Ishikawa (cell line): ENCODE measurements around the gene ABCG2.

Experiments
- CEBPB ChIP-seq: IDR thresholded peaks from 2 replicates; pipeline ENCODE4 v1.6.1; 2012
- CREB1 ChIP-seq: IDR thresholded peaks from 2 replicates; pipeline ENCODE4 v1.6.1; 2012; ENCODE audit warnings: low read depth
- EGR1 ChIP-seq: IDR thresholded peaks from 2 replicates; pipeline ENCODE4 v1.6.1; 2012
- EP300 ChIP-seq: IDR thresholded peaks from 2 replicates; pipeline ENCODE4 v1.6.1; 2012; ENCODE audit warnings: borderline replicate concordance
- FOXM1 ChIP-seq: IDR thresholded peaks from 2 replicates; pipeline ENCODE4 v1.6.1; 2012; ENCODE audit warnings: low read depth, borderline replicate concordance
- NFIC ChIP-seq: IDR thresholded peaks from 2 replicates; pipeline ENCODE4 v1.6.1; 2012
- RAD21 ChIP-seq: IDR thresholded peaks from 2 replicates; pipeline ENCODE4 v1.6.1; 2012; ENCODE audit warnings: low read depth
- TAF1 ChIP-seq: IDR thresholded peaks from 2 replicates; pipeline ENCODE4 v1.6.1; 2012; ENCODE audit warnings: low read depth, mild to moderate bottlenecking
- TCF12 ChIP-seq: IDR thresholded peaks from 2 replicates; pipeline ENCODE4 v1.6.1; 2012; ENCODE audit warnings: low read depth
- TEAD4 ChIP-seq: IDR thresholded peaks from 2 replicates; pipeline ENCODE4 v1.6.1; 2012
- YY1 ChIP-seq: IDR thresholded peaks from 2 replicates; pipeline ENCODE4 v1.6.1; 2012; ENCODE audit warnings: low read depth
- ZBTB7A ChIP-seq: IDR thresholded peaks from 2 replicates; pipeline ENCODE4 v1.6.1; 2012; ENCODE audit warnings: low read depth
- TF ChIP-seq, protein P1 (sequence below): IDR thresholded peaks from 2 replicates; pipeline ENCODE4 v1.6.1; 2012
- TF ChIP-seq, protein P2 (sequence below): IDR thresholded peaks from 2 replicates; pipeline ENCODE4 v1.6.1; 2012
- TF ChIP-seq, protein P3 (sequence below): IDR thresholded peaks from 2 replicates; pipeline ENCODE4 v1.6.1; 2012; ENCODE audit warnings: low read depth, mild to moderate bottlenecking

Gene ABCG2

DNA sequence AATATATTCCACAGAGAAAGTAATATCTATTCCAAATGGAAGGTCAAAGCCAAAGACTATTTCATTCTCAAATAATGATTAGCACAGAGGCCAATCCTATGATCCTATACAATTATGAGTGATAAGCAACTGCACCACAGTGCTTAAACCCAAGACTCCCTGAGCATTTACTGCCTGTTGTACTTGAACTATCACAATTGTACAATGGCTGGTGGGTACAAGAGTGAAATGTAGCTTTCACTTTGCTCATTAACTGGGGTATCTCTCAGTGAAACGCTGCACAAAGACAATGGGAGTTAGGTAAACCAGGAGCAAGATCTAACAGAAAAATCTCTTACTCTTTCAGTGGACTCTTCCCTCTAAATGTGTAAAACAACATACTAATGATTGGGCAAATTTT lies 24.3 kb downstream of the ABCG2 start:
- TF ChIP-seq CREB1 (no peak), YY1 (no peak), ZBTB7A (no peak), NFIC (no peak)
- TF ChIP-seq, protein P1, sequence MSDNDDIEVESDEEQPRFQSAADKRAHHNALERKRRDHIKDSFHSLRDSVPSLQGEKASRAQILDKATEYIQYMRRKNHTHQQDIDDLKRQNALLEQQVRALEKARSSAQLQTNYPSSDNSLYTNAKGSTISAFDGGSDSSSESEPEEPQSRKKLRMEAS, result no peak
- TF ChIP-seq, protein P2, sequence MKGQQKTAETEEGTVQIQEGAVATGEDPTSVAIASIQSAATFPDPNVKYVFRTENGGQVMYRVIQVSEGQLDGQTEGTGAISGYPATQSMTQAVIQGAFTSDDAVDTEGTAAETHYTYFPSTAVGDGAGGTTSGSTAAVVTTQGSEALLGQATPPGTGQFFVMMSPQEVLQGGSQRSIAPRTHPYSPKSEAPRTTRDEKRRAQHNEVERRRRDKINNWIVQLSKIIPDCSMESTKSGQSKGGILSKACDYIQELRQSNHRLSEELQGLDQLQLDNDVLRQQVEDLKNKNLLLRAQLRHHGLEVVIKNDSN, result no peak

DNA sequence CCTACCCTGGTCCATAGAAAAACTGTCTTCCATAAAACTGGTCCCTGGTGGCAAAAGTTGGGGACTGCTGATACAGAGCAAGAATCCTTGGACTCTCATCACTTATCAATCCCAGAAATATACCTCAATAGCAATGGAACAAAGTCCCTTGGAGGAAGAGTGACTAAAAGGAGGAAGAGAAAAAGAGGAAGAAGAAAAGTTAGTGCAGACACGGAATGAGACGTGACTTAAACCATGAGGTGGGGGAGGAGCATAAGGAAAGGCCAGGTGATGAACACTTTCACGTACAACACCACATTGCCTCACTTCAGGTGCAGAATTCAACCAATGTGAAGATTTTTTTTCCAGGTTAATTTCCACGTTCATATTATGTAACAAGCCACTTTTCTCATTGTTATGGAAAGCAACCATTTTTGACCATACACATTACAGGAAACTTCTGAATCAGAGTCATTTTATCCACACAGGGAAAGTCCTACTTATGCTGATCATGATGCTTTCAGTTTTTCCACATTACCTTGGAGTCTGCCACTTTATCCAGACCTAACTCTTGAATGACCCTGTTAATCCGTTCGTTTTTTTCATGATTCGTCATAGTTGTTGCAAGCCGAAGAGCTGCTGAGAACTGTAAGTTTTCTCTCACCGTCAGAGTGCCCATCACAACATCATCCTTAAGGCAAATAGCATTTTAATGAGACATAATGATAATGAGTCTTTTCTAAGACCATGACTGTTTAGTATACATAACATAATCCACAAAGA lies 27.7 kb downstream of the ABCG2 start:
- no peak for TF ChIP-seq CEBPB
- TF ChIP-seq EGR1, result no peak
- TF ChIP-seq ZBTB7A, result no peak
- TF ChIP-seq NFIC, result no peak
- TF ChIP-seq, protein P2, result no peak
- TF ChIP-seq, protein P1, result no peak
- TF ChIP-seq TCF12, result no peak
- no peak for TF ChIP-seq RAD21
- no peak for TF ChIP-seq YY1
- TF ChIP-seq TAF1, result no peak
- TF ChIP-seq FOXM1, result no peak
- TF ChIP-seq TEAD4, result no peak
- no peak for TF ChIP-seq EP300
- TF ChIP-seq, protein P3, sequence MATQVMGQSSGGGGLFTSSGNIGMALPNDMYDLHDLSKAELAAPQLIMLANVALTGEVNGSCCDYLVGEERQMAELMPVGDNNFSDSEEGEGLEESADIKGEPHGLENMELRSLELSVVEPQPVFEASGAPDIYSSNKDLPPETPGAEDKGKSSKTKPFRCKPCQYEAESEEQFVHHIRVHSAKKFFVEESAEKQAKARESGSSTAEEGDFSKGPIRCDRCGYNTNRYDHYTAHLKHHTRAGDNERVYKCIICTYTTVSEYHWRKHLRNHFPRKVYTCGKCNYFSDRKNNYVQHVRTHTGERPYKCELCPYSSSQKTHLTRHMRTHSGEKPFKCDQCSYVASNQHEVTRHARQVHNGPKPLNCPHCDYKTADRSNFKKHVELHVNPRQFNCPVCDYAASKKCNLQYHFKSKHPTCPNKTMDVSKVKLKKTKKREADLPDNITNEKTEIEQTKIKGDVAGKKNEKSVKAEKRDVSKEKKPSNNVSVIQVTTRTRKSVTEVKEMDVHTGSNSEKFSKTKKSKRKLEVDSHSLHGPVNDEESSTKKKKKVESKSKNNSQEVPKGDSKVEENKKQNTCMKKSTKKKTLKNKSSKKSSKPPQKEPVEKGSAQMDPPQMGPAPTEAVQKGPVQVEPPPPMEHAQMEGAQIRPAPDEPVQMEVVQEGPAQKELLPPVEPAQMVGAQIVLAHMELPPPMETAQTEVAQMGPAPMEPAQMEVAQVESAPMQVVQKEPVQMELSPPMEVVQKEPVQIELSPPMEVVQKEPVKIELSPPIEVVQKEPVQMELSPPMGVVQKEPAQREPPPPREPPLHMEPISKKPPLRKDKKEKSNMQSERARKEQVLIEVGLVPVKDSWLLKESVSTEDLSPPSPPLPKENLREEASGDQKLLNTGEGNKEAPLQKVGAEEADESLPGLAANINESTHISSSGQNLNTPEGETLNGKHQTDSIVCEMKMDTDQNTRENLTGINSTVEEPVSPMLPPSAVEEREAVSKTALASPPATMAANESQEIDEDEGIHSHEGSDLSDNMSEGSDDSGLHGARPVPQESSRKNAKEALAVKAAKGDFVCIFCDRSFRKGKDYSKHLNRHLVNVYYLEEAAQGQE, result no peak
- TF ChIP-seq CREB1, result no peak

DNA sequence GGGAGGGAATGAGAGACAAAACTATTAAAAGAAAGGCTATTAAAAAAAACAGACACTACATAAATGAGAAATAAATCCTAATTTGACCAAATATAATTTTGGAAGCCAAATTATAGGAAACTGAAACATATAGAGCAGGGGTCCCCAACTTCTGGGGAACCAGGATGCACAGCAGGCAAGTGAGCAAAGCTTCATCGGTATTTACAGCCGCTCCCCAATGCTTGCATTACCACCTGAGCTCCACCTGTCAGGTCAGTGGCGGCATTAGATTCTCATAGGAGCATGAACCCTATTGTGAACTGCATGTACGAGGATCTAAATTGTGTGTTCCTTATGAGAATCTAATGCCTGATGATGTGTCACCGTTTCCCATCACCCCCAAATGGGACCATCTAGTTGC lies 28.4 kb downstream of the ABCG2 start:
- TF ChIP-seq RAD21, result no peak
- no peak for TF ChIP-seq TAF1
- TF ChIP-seq, protein P1, result no peak
- TF ChIP-seq YY1, result no peak
- TF ChIP-seq EGR1, result no peak
- no peak for TF ChIP-seq CEBPB
- TF ChIP-seq ZBTB7A, result no peak

DNA sequence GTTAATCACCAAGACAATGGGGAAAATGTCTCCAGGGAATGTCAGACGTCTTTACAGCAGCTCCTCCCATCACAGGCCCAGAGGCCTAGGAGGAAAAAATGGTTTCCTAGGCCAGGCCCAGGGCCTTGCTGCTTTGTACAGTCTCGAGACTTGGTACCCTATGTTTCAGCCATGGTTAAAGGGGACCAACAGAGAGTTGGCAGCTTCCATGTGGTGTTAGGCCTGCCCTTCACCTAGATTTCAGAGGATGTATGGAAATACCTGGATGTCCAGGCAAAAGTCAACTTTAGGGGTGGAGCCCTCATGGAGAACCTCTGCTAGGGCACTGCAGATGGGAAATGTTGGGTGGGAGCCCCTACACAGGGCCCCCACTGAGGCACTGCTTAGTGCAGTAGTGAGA lies 38.5 kb downstream of the ABCG2 start:
- TF ChIP-seq YY1, result no peak
- TF ChIP-seq, protein P2, result 0 out of 2 replicates have a peak, but pooled peaks have one; percentile 14

DNA sequence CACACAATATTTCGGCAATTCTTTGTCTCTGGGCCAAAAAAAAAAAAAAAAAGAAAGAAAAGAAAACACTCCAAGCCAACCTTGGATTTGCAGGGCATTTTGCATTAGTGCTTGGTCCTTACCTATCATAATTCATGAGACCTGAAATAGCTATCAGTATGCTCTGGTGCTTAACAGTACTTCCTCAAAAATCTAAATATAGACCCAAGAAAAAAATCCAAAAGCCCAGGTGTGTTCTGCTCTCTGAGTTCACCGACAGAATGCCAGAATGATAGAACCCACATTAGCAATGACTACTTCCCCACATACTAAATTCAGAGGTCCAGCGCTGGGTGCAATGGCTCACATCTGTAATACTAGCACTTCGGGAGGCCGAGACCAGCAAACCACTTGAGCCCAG lies 42.9 kb downstream of the ABCG2 start:
- TF ChIP-seq, protein P3, result no peak
- no peak for TF ChIP-seq EGR1
- no peak for TF ChIP-seq EP300

DNA sequence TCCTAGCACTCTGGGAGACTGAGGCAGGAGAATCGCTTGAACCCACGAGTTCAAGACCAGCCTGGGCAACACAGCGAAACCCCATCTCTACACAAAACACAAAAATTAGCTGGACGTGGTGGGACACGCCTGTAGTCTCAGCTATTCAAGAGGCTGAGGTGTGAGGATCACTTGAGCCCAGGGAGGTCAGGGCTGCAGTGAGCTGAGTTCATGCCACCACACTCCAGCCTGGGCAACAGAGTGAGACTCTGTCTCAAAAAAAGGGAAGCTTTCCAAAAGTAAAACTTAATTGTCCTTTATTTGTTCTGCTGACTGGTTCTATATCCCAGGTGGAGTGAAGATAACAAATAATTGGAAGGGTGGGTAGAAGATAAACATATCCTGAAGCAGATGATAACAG lies 45.6 kb downstream of the ABCG2 start:
- no peak for TF ChIP-seq NFIC
- TF ChIP-seq, protein P3, result no peak
- TF ChIP-seq TCF12, result no peak
- TF ChIP-seq, protein P2, result no peak
- no peak for TF ChIP-seq TAF1
- TF ChIP-seq YY1, result no peak
- TF ChIP-seq CREB1, result no peak
- no peak for TF ChIP-seq ZBTB7A
- TF ChIP-seq EGR1, result no peak
- TF ChIP-seq, protein P1, result no peak
- no peak for TF ChIP-seq EP300
